PFSK-1 (cell line): ENCODE results near the gene LRRC26.

Experiments
- FOXP2 ChIP-seq: optimal IDR thresholded peaks from 2 replicates; pipeline ENCODE3; 2011; ENCODE audit warnings: borderline replicate concordance, control low read depth, inconsistent platforms; ENCODE audit not compliant: insufficient read depth; ENCODE audit errors: extremely low read length, extremely low read depth
- REST ChIP-seq, 2 experiments: IDR thresholded peaks; 2 replicates each; pipeline versions ENCODE4 v1.6.1 to v1.8.0; 2011 to 2012; ENCODE audit warnings: low read depth in 2 of 2, low read length in 2 of 2, control low read depth in 1 of 2, inconsistent platforms in 1 of 2, mild to moderate bottlenecking in 1 of 2, moderate library complexity in 1 of 2; ENCODE audit not compliant: insufficient read depth in 1 of 2
- TAF1 ChIP-seq: IDR thresholded peaks from 2 replicates; pipeline ENCODE4 v1.6.1; 2012; ENCODE audit warnings: low read length, control low read depth, borderline replicate concordance; ENCODE audit not compliant: insufficient read depth

GRCh38 chr9:137129456-137130175, 40.2 kb downstream of the LRRC26 start:
- TF ChIP-seq REST (IDR thresholded peaks at IDR 0.05; ENCODE audit: insufficient read depth in 1 of 2, low read depth in 2 of 2, low read length in 2 of 2) (peak in 1 of 2 experiments; percentile 52; a peak in 1 of 4 replicates), TAF1 (peak; percentile 92), FOXP2 (peak; percentile 94)
